ENCODE results near the gene CEP95. TPM values are rescaled to one million over a fixed set of nuclear protein-coding genes. Genes with fewer than 3 reads are reported as not detected.

The CEP95 gene
- total RNA-seq, 4 donors from 2014 or later: 6.5 to 18.8 (median 17.7) TPM

GRCh38 chr17:64537488-64537887, 30.7 kb downstream of the CEP95 start:
- in situ Hi-C loops (cut with MboI; ENCODE audit: low sequenced_read_pairs in 4 of 4): no loop called here
- H3K36me3 ChIP-seq: peaks cover 0 to 93% of the 10 kb centered on the region in 2 donors

GRCh38 chr17:64538508-64539130, 31.8 kb downstream of the CEP95 start:
- H3K27me3 ChIP-seq: no peaks in the 10 kb centered on the region
- no peaks in the 10 kb centered on the region for H3K9me3 ChIP-seq
- DNase-seq: no peak
- H3K36me3 ChIP-seq: peaks cover 0 to 86% of the 10 kb centered on the region in 2 donors
- ATAC-seq: no peak
- in situ Hi-C loops (cut with MboI; ENCODE audit: low sequenced_read_pairs in 4 of 4) (no loop called here), intact Hi-C loops (cut with DNase I; ENCODE audit: low total_unique reads) (no loop called here)
- no peaks in the 10 kb centered on the region for H3K4me1 ChIP-seq
- no peak overlapping the region for H3K4me3 ChIP-seq
- no peak for TF ChIP-seq POLR2A (IDR thresholded peaks at IDR 0.05)
- no peak for TF ChIP-seq CTCF (IDR thresholded peaks at IDR 0.05 in 4 of 5, conservative IDR thresholded peaks at IDR 0.05 in 1 of 5)
- no peak overlapping the region for H3K27ac ChIP-seq

More at GRCh38 chr17:64537488-64537887, 30.7 kb downstream of the CEP95 start:
- Histone ChIP-seq H3K27ac (no peak overlapping the region), H3K27me3 (no peaks in the 10 kb centered on the region), H3K9me3 (no peaks in the 10 kb centered on the region), H3K4me3 (no peak overlapping the region), H3K4me1 (no peaks in the 10 kb centered on the region)
- DNase-seq: no peak
- TF ChIP-seq POLR2A (IDR thresholded peaks at IDR 0.05): no peak
- no peak for TF ChIP-seq CTCF (IDR thresholded peaks at IDR 0.05 in 4 of 5, conservative IDR thresholded peaks at IDR 0.05 in 1 of 5)
- intact Hi-C loops (cut with DNase I; ENCODE audit: low total_unique reads): no loop called here
- no peak for ATAC-seq

- Histone ChIP-seq H3K27me3 (no peaks in the 10 kb centered on the region), H3K9me3 (no peaks in the 10 kb centered on the region), H3K4me1 (no peaks in the 10 kb centered on the region), H3K4me3 (no peak overlapping the region), H3K27ac (no peak overlapping the region), H3K36me3 (peaks cover 0 to 81% of the 10 kb centered on the region in 2 donors)
- TF ChIP-seq POLR2A (IDR thresholded peaks at IDR 0.05) (no peak), CTCF (IDR thresholded peaks at IDR 0.05 in 4 of 5, conservative IDR thresholded peaks at IDR 0.05 in 1 of 5) (no peak)
- ATAC-seq (no peak), DNase-seq (no peak)
- intact Hi-C loops (cut with DNase I; ENCODE audit: low total_unique reads): no loop called here
- in situ Hi-C loops (cut with MboI; ENCODE audit: low sequenced_read_pairs in 4 of 4): no loop called here
Observed at GRCh38 chr17:64540118-64540776, 33.5 kb downstream of the CEP95 start.

GRCh38 chr17:64544742-64545141, 38.0 kb downstream of the CEP95 start:
- Histone ChIP-seq H3K27me3 (no peaks in the 10 kb centered on the region), H3K9me3 (no peaks in the 10 kb centered on the region), H3K4me1 (no peaks in the 10 kb centered on the region), H3K27ac (no peak overlapping the region), H3K4me3 (no peak overlapping the region), H3K36me3 (peaks cover 0 to 63% of the 10 kb centered on the region in 2 donors)
- DNase-seq (no peak), ATAC-seq (no peak)
- intact Hi-C loops (cut with DNase I; ENCODE audit: low total_unique reads): no loop called here
- in situ Hi-C loops (cut with MboI; ENCODE audit: low sequenced_read_pairs in 4 of 4): no loop called here
- TF ChIP-seq POLR2A (IDR thresholded peaks at IDR 0.05): no peak
- TF ChIP-seq CTCF (IDR thresholded peaks at IDR 0.05 in 4 of 5, conservative IDR thresholded peaks at IDR 0.05 in 1 of 5): no peak
